DND-41 (cell line): ENCODE results near the gene ERAL1.

Experiments
- ATAC-seq: fragments of 200-7000 bp; cut with Tn5 transposase; 3 replicates; pipeline ENCODE4 v1.9.1; 2021; ENCODE audit warnings: low read depth; ENCODE audit not compliant: insufficient read depth
- DNase-seq: peaks from one replicate; pipeline ENCODE4 v3.0.0-alpha.2; 2020
- H2AFZ ChIP-seq: 2 replicates; pipeline ENCODE4 v1.6.0; 2012; ENCODE audit warnings: low read depth, low read length
- H3K27ac ChIP-seq: 2 replicates; pipeline ENCODE4 v1.5.1; 2012; ENCODE audit warnings: low read length, inconsistent platforms
- H3K27me3 ChIP-seq: fragments of 200-600 bp; sonication (generic); 2 replicates; pipeline ENCODE4 v1.6.0; 2012; ENCODE audit warnings: low read length, mild to moderate bottlenecking, inconsistent platforms; ENCODE audit not compliant: insufficient read depth, poor library complexity
- H3K36me3 ChIP-seq: 2 replicates; pipeline ENCODE4 v1.5.1; 2012; ENCODE audit warnings: low read length, inconsistent platforms; ENCODE audit not compliant: insufficient read depth
- H3K4me1 ChIP-seq: 2 replicates; pipeline ENCODE4 v1.5.1; 2012; ENCODE audit warnings: mild to moderate bottlenecking, low read length; ENCODE audit not compliant: insufficient read depth
- H3K4me2 ChIP-seq: 2 replicates; pipeline ENCODE4 v1.6.0; 2012; ENCODE audit warnings: mild to moderate bottlenecking, moderate library complexity, low read length, inconsistent platforms; ENCODE audit not compliant: insufficient read depth
- H3K4me3 ChIP-seq, 2 experiments: fragments of 200-600 bp in 1 of 2; shearing (Covaris generic) in 1 of 2; 2 replicates each; pipeline ENCODE4 v1.5.1; 2012 to 2016; ENCODE audit warnings: inconsistent platforms in 2 of 2, low read length in 2 of 2, mild to moderate bottlenecking in 2 of 2, low read depth in 1 of 2, moderate library complexity in 1 of 2
- H3K79me2 ChIP-seq: 2 replicates; pipeline ENCODE4 v1.6.0; 2012; ENCODE audit warnings: low read length, inconsistent platforms; ENCODE audit not compliant: insufficient read depth
- H3K9ac ChIP-seq: 2 replicates; pipeline ENCODE4 v1.6.0; 2012; ENCODE audit warnings: low read depth, mild to moderate bottlenecking, inconsistent platforms, low read length, moderate library complexity
- H3K9me3 ChIP-seq: 2 replicates; pipeline ENCODE4 v1.5.1; 2012; ENCODE audit warnings: low read length, moderate library complexity, mild to moderate bottlenecking, inconsistent platforms; ENCODE audit not compliant: insufficient read depth, severe bottlenecking
- H4K20me1 ChIP-seq: 2 replicates; pipeline ENCODE4 v1.6.0; 2012; ENCODE audit warnings: low read length; ENCODE audit not compliant: insufficient read depth
- EZH2 ChIP-seq: IDR thresholded peaks from 3 replicates; pipeline ENCODE4 v1.6.1; 2012; ENCODE audit warnings: borderline replicate concordance, low read depth, mild to moderate bottlenecking, moderate library complexity, low read length, inconsistent platforms; ENCODE audit not compliant: severe bottlenecking
- TF ChIP-seq, protein P1 (sequence below): IDR thresholded peaks from 2 replicates; pipeline ENCODE4 v1.5.1; 2012; ENCODE audit warnings: borderline replicate concordance, low read length, moderate library complexity, mild to moderate bottlenecking; ENCODE audit not compliant: poor library complexity, severe bottlenecking; ENCODE audit errors: extremely low read depth

ERAL1 gene

DNA sequence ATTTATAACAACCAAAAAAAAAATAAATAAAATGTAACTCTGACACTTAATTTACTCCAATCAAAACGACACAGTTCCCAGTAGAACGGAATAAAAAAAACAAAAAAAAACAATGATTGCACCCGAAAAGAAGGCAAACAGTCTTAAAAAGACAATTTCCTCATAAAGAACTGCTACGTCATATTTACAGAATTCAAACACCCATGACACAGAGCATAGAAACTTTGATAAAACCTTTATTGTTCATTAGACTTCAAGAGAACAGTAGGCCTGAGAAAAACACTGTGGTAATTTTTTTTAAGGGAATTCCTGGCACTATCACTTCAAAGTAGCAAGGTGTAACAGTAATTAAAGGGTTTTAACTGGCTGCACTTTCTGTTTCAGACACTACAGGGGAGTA is 38.3 kb upstream of the ERAL1 start:
- DNase-seq = no peak
- H3K4me3 ChIP-seq = no peak overlapping the region
- H3K4me2 ChIP-seq = no peak overlapping the region
- peaks cover 79% of the 10 kb centered on the region for H3K79me2 ChIP-seq
- H4K20me1 ChIP-seq = no peaks in the 10 kb centered on the region; the same call in 1 of the 2 replicates
- H2AFZ ChIP-seq = no peak overlapping the region
- ATAC-seq = no peak
- H3K36me3 ChIP-seq = no peaks in the 10 kb centered on the region
- H3K27ac ChIP-seq = no peak overlapping the region
- H3K9ac ChIP-seq = no peak overlapping the region
- H3K27me3 ChIP-seq = no peaks in the 10 kb centered on the region
- TF ChIP-seq, protein P1, sequence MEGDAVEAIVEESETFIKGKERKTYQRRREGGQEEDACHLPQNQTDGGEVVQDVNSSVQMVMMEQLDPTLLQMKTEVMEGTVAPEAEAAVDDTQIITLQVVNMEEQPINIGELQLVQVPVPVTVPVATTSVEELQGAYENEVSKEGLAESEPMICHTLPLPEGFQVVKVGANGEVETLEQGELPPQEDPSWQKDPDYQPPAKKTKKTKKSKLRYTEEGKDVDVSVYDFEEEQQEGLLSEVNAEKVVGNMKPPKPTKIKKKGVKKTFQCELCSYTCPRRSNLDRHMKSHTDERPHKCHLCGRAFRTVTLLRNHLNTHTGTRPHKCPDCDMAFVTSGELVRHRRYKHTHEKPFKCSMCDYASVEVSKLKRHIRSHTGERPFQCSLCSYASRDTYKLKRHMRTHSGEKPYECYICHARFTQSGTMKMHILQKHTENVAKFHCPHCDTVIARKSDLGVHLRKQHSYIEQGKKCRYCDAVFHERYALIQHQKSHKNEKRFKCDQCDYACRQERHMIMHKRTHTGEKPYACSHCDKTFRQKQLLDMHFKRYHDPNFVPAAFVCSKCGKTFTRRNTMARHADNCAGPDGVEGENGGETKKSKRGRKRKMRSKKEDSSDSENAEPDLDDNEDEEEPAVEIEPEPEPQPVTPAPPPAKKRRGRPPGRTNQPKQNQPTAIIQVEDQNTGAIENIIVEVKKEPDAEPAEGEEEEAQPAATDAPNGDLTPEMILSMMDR = no peak
- TF ChIP-seq EZH2 = no peak
- H3K9me3 ChIP-seq = no peaks in the 10 kb centered on the region
- peaks cover 21% of the 10 kb centered on the region for H3K4me1 ChIP-seq

DNA sequence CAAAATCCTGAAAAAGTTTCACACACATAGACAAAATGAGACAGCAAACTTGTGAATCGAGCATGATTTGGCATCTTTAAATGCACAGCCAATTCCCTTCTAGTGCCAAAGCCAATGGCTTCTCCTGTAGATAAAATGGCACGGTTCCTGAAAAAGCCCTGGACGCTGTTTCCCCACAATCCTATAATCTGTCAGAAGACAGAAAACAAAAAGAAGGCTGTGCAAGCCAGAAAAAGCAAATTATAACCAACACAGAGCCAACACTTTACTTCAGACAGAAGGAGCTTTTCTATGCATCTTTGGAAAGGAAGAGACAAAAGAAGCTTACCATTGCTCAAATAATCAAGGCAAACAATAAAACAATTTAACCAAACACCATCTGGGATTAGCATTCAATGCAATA is 36.0 kb upstream of the ERAL1 start:
- no peak overlapping the region for H3K27ac ChIP-seq
- no peak overlapping the region for H3K4me3 ChIP-seq

DNA sequence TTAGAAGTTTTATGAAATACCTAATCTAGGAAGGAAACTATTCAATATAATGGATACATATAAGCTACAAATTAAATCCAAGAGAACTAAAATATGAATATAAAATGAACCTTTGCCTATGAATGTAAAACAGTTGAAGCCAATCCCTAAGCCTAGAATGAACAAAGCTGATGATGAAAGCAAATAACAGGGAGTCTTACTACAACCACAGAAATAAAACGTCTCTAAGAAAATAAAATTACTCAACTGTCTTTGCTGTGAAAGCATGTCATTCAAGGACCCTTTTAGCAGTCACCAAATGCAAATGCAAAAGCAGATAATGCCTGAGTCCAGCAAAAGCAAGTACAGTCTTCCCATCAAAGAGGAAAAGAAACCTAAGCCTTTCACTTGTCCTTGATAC is 35.2 kb upstream of the ERAL1 start:
- ATAC-seq = no peak
- H3K9me3 ChIP-seq = no peaks in the 10 kb centered on the region
- no peak overlapping the region for H3K4me2 ChIP-seq
- H3K36me3 ChIP-seq = no peaks in the 10 kb centered on the region
- DNase-seq = no peak
- H3K27ac ChIP-seq = no peak overlapping the region
- H3K4me3 ChIP-seq = no peak overlapping the region
- H2AFZ ChIP-seq = no peak overlapping the region
- peaks cover 73% of the 10 kb centered on the region for H3K79me2 ChIP-seq
- H3K9ac ChIP-seq = no peak overlapping the region
- peaks cover 2% of the 10 kb centered on the region; the same call in 1 of the 2 replicates for H4K20me1 ChIP-seq
- TF ChIP-seq EZH2 = no peak
- TF ChIP-seq, protein P1 = no peak
- H3K4me1 ChIP-seq = no peaks in the 10 kb centered on the region
- no peaks in the 10 kb centered on the region for H3K27me3 ChIP-seq

More for the DNA sequence above, 36.0 kb upstream of the ERAL1 start:
- Histone ChIP-seq H3K4me2 (no peak overlapping the region), H3K4me1 (peaks cover 5% of the 10 kb centered on the region), H3K36me3 (no peaks in the 10 kb centered on the region), H4K20me1 (no peaks in the 10 kb centered on the region; the same call in 1 of the 2 replicates), H3K9ac (no peak overlapping the region), H3K9me3 (no peaks in the 10 kb centered on the region), H3K79me2 (peaks cover 75% of the 10 kb centered on the region), H2AFZ (no peak overlapping the region), H3K27me3 (no peaks in the 10 kb centered on the region)
- DNase-seq (no peak), ATAC-seq (no peak)
- TF ChIP-seq, protein P1 = no peak
- TF ChIP-seq EZH2 = no peak

DNA sequence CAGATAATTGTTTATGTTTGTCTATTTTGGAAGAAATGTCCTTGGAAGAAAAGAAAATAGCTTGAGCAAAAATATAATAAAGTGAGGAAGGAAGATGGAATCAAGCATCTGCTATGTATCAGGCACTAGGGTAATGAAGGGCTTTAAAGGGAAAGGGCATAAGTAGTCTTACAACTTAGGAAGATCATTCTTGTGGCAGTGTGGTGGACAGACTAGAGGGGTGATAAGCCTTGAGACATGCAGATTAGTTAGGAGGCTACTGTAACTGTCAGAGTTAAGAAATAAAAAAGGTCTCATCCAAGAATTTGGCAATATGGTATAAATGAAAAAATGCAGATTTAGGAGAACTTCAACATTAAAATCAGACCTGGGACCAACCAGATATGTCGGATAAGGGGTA is 27.1 kb upstream of the ERAL1 start:
- Histone ChIP-seq H3K27ac (no peak overlapping the region), H3K79me2 (peaks cover 73% of the 10 kb centered on the region), H3K9me3 (no peaks in the 10 kb centered on the region), H3K4me1 (no peaks in the 10 kb centered on the region), H3K27me3 (no peaks in the 10 kb centered on the region), H3K9ac (no peak overlapping the region), H3K36me3 (peaks cover 7% of the 10 kb centered on the region; the same call in 1 of the 2 replicates), H3K4me2 (no peak overlapping the region), H2AFZ (no peak overlapping the region), H3K4me3 (no peak overlapping the region), H4K20me1 (peaks cover 2% of the 10 kb centered on the region; the same call in 1 of the 2 replicates)
- DNase-seq = no peak
- TF ChIP-seq, protein P1 = no peak
- TF ChIP-seq EZH2 = no peak
- ATAC-seq = no peak
